ENCODE results near the gene MTIF3.

Gene MTIF3

GRCh38 chr13:27481766-27482165 lies 31.4 kb upstream of the MTIF3 start:
- no peaks in the 10 kb centered on the region for H3K79me2 ChIP-seq (ENCODE audit: control insufficient read depth, insufficient read depth, low read length, unreplicated experiment)
- H2AFZ ChIP-seq (ENCODE audit: low read length, unreplicated experiment): no peak overlapping the region
- no peak overlapping the region for H3K27ac ChIP-seq (ENCODE audit: low read depth, low read length)
- peaks cover 21% of the 10 kb centered on the region; the same call in 1 of the 2 replicates for H3K27me3 ChIP-seq (ENCODE audit: insufficient read depth, low read length)
- peaks cover 13% of the 10 kb centered on the region for H3K4me1 ChIP-seq (ENCODE audit: control insufficient read depth, insufficient read depth, low read length, unreplicated experiment)
- H3K4me3 ChIP-seq (ENCODE audit: low read depth, low read length): no peak overlapping the region
- H3K36me3 ChIP-seq (ENCODE audit: insufficient read depth, low read length): no peaks in the 10 kb centered on the region

DNA sequence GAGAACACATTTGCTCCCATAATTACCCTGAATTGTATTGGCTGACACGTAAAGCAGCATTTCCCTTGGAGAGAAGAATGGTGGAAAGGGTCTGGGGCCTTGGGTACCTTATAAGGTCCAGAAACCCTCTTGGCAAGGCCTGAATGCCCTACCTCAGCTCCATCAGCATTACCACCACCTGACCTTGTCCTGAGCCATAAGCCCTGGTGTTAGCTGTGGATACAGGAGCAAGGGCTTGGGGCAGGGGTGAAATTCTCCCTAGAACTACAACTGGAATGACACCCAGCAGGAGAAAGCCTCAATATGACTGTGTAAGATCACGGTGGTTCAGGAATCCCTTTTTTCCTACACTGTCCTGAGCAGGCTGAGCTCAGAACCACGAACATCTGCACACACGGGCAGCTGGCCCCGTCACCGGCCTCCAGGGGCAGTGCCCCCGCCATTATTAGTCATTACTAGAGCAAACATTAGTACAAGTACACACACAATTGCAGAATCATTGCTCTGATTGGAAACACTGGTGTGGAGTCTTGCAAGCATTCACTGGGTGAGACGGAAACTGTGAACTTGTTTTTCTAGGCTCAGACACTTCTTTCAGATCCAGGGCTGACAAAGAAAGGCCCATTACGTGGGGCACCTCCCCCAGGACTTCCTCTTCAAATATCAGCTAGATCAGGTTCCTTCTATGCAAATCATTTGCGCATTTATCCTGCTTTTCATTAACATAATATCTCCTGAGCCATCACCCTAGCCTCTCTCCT lies 26.8 kb upstream of the MTIF3 start:
- Histone ChIP-seq H3K4me3 (ENCODE audit: low read depth, low read length) (no peak overlapping the region), H3K27me3 (ENCODE audit: insufficient read depth, low read length) (peaks cover 3% of the 10 kb centered on the region), H2AFZ (ENCODE audit: low read length, unreplicated experiment) (peak overlapping the region; percentile 43), H3K27ac (ENCODE audit: low read depth, low read length) (no peak overlapping the region), H3K4me1 (ENCODE audit: control insufficient read depth, insufficient read depth, low read length, unreplicated experiment) (peaks cover 13% of the 10 kb centered on the region), H3K36me3 (ENCODE audit: insufficient read depth, low read length) (no peaks in the 10 kb centered on the region), H3K79me2 (ENCODE audit: control insufficient read depth, insufficient read depth, low read length, unreplicated experiment) (no peaks in the 10 kb centered on the region)

GRCh38 chr13:27474751-27475268 lies 24.4 kb upstream of the MTIF3 start:
- Histone ChIP-seq H3K4me1 (ENCODE audit: control insufficient read depth, insufficient read depth, low read length, unreplicated experiment) (peaks cover 13% of the 10 kb centered on the region), H3K36me3 (ENCODE audit: insufficient read depth, low read length) (no peaks in the 10 kb centered on the region), H2AFZ (ENCODE audit: low read length, unreplicated experiment) (no peak overlapping the region), H3K79me2 (ENCODE audit: control insufficient read depth, insufficient read depth, low read length, unreplicated experiment) (no peaks in the 10 kb centered on the region), H3K27ac (ENCODE audit: low read depth, low read length) (no peak overlapping the region), H3K4me3 (ENCODE audit: low read depth, low read length) (no peak overlapping the region), H3K27me3 (ENCODE audit: insufficient read depth, low read length) (peaks cover 5% of the 10 kb centered on the region)

DNA sequence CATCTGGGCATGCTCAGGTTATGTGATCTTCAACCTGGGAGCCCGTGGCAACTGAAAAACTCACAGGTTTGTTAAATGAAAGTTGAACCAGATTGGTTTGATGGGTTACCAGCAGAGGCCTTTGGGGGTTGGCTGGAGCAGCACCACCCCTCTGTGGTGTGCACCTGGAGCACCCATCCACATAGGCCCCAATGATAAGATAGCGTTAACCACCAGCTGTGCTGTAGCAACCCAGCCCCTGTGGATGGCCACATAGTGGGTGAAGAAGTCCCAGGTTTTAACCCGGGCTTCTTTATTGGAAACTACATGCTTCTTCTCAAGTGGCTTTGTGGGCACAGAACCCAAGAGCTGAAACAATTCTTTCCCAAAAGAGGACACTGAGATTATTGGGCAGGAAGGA lies 22.6 kb upstream of the MTIF3 start:
- Histone ChIP-seq H3K27ac (ENCODE audit: low read depth, low read length) (no peak overlapping the region), H3K27me3 (ENCODE audit: insufficient read depth, low read length) (peaks cover 5% of the 10 kb centered on the region)

GRCh38 chr13:27472441-27472840 lies 22.1 kb upstream of the MTIF3 start:
- Histone ChIP-seq H3K79me2 (ENCODE audit: control insufficient read depth, insufficient read depth, low read length, unreplicated experiment) (no peaks in the 10 kb centered on the region), H2AFZ (ENCODE audit: low read length, unreplicated experiment) (no peak overlapping the region), H3K4me3 (ENCODE audit: low read depth, low read length) (no peak overlapping the region), H3K27ac (ENCODE audit: low read depth, low read length) (no peak overlapping the region), H3K27me3 (ENCODE audit: insufficient read depth, low read length) (peaks cover 5% of the 10 kb centered on the region), H3K36me3 (ENCODE audit: insufficient read depth, low read length) (no peaks in the 10 kb centered on the region), H3K4me1 (ENCODE audit: control insufficient read depth, insufficient read depth, low read length, unreplicated experiment) (peaks cover 7% of the 10 kb centered on the region)

More for the DNA sequence above, 22.6 kb upstream of the MTIF3 start:
- H3K4me1 ChIP-seq (ENCODE audit: control insufficient read depth, insufficient read depth, low read length, unreplicated experiment): peaks cover 12% of the 10 kb centered on the region
- H3K4me3 ChIP-seq (ENCODE audit: low read depth, low read length): no peak overlapping the region
- no peaks in the 10 kb centered on the region for H3K36me3 ChIP-seq (ENCODE audit: insufficient read depth, low read length)
- H3K79me2 ChIP-seq (ENCODE audit: control insufficient read depth, insufficient read depth, low read length, unreplicated experiment): no peaks in the 10 kb centered on the region
- no peak overlapping the region for H2AFZ ChIP-seq (ENCODE audit: low read length, unreplicated experiment)

- H3K4me1 ChIP-seq (ENCODE audit: control insufficient read depth, insufficient read depth, low read length, unreplicated experiment): no peaks in the 10 kb centered on the region
Measured at GRCh38 chr13:27470075-27470820, 19.9 kb upstream of the MTIF3 start.

GRCh38 chr13:27466513-27466912 lies 16.1 kb upstream of the MTIF3 start:
- Histone ChIP-seq H2AFZ (ENCODE audit: low read length, unreplicated experiment) (no peak overlapping the region), H3K36me3 (ENCODE audit: insufficient read depth, low read length) (no peaks in the 10 kb centered on the region), H3K27me3 (ENCODE audit: insufficient read depth, low read length) (peaks cover 3% of the 10 kb centered on the region; the same call in 1 of the 2 replicates), H3K79me2 (ENCODE audit: control insufficient read depth, insufficient read depth, low read length, unreplicated experiment) (no peaks in the 10 kb centered on the region), H3K4me3 (ENCODE audit: low read depth, low read length) (no peak overlapping the region), H3K4me1 (ENCODE audit: control insufficient read depth, insufficient read depth, low read length, unreplicated experiment) (no peaks in the 10 kb centered on the region), H3K27ac (ENCODE audit: low read depth, low read length) (no peak overlapping the region)

More at GRCh38 chr13:27470075-27470820, 19.9 kb upstream of the MTIF3 start:
- no peak overlapping the region for H3K27ac ChIP-seq (ENCODE audit: low read depth, low read length)
- no peak overlapping the region for H3K4me3 ChIP-seq (ENCODE audit: low read depth, low read length)
- H2AFZ ChIP-seq (ENCODE audit: low read length, unreplicated experiment): no peak overlapping the region
- H3K27me3 ChIP-seq (ENCODE audit: insufficient read depth, low read length): peaks cover 5% of the 10 kb centered on the region
- no peaks in the 10 kb centered on the region for H3K79me2 ChIP-seq (ENCODE audit: control insufficient read depth, insufficient read depth, low read length, unreplicated experiment)
- H3K36me3 ChIP-seq (ENCODE audit: insufficient read depth, low read length): no peaks in the 10 kb centered on the region

DNA sequence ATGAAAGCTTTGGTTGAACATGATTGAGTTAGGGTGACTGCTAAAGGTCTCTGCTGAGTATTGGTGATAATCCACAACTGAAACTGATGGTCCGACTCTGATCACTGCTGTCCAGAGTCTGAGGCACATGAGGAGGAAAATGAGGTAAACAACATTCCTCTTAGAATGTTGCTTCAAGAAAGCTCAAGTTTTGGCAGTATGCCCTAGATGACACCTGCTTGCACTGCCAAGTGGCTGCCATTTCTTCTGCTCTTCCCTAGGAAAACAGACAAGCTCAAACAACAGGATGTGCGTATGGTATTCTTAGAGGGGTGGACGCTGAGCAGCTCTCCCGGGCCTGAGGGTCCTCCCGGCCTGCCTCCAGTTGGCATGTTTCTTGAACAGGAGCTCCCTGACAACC lies 15.2 kb upstream of the MTIF3 start:
- Histone ChIP-seq H3K4me3 (ENCODE audit: low read depth, low read length) (no peak overlapping the region), H3K36me3 (ENCODE audit: insufficient read depth, low read length) (no peaks in the 10 kb centered on the region), H3K4me1 (ENCODE audit: control insufficient read depth, insufficient read depth, low read length, unreplicated experiment) (no peaks in the 10 kb centered on the region), H3K27ac (ENCODE audit: low read depth, low read length) (no peak overlapping the region), H3K27me3 (ENCODE audit: insufficient read depth, low read length) (no peaks in the 10 kb centered on the region), H3K79me2 (ENCODE audit: control insufficient read depth, insufficient read depth, low read length, unreplicated experiment) (no peaks in the 10 kb centered on the region), H2AFZ (ENCODE audit: low read length, unreplicated experiment) (no peak overlapping the region)

- H3K79me2 ChIP-seq (ENCODE audit: control insufficient read depth, insufficient read depth, low read length, unreplicated experiment): no peaks in the 10 kb centered on the region
- no peak overlapping the region for H3K27ac ChIP-seq (ENCODE audit: low read depth, low read length)
- H3K4me1 ChIP-seq (ENCODE audit: control insufficient read depth, insufficient read depth, low read length, unreplicated experiment): no peaks in the 10 kb centered on the region
- H3K4me3 ChIP-seq (ENCODE audit: low read depth, low read length): no peak overlapping the region
- no peak overlapping the region for H2AFZ ChIP-seq (ENCODE audit: low read length, unreplicated experiment)
- no peaks in the 10 kb centered on the region for H3K36me3 ChIP-seq (ENCODE audit: insufficient read depth, low read length)
- H3K27me3 ChIP-seq (ENCODE audit: insufficient read depth, low read length): no peaks in the 10 kb centered on the region
Measured at GRCh38 chr13:27463500-27463899, 13.1 kb upstream of the MTIF3 start.

DNA sequence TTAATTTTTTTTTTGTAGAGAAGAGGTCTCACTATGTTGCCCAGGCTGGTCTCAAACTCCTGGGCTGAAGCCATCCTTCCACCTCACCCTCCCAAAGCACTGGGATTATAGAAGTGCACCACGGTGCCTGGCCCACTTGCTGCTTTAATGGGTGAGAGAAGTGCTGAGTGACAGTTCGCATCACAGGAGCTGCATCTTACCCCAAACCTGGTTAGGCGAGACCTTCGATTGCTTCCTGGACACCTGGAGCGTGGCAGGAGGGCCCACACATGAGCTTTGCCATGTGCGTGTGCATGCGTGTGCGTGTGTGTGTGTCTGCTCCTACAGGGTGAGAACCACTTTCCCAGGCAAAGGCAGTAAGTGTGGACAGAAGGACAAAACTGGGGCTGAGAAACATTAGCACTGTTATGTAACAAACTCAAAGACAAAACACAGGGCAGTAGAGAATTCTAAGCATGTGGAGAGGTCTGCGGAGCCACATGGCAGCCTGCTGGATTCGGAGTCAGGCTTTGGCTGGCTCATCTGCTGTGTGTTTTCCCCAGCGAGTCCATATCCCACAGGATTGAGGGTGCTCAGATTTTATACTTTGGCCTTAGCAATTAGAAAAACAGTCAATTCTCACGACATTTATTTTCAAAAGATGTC lies 11.7 kb upstream of the MTIF3 start:
- Histone ChIP-seq H2AFZ (ENCODE audit: low read length, unreplicated experiment) (no peak overlapping the region), H3K79me2 (ENCODE audit: control insufficient read depth, insufficient read depth, low read length, unreplicated experiment) (no peaks in the 10 kb centered on the region), H3K27me3 (ENCODE audit: insufficient read depth, low read length) (no peaks in the 10 kb centered on the region), H3K36me3 (ENCODE audit: insufficient read depth, low read length) (no peaks in the 10 kb centered on the region), H3K4me3 (ENCODE audit: low read depth, low read length) (no peak overlapping the region), H3K4me1 (ENCODE audit: control insufficient read depth, insufficient read depth, low read length, unreplicated experiment) (no peaks in the 10 kb centered on the region), H3K27ac (ENCODE audit: low read depth, low read length) (no peak overlapping the region)
